Measurements from ENCODE around the gene ADAMTS8.

ADAMTS8 gene

GRCh38 chr11:130457623-130458409 lies 29.4 kb upstream of the ADAMTS8 start:
- Histone ChIP-seq H3K27ac (ENCODE audit: low read depth, low read length) (no peak overlapping the region), H3K4me1 (ENCODE audit: insufficient read depth, low read length) (no peaks in the 10 kb centered on the region), H3K36me3 (ENCODE audit: insufficient read depth, low read length) (no peaks in the 10 kb centered on the region), H3K9me3 (ENCODE audit: insufficient read depth, low read depth, low read length) (no peaks in the 10 kb centered on the region), H3K4me3 (ENCODE audit: low read length) (no peak overlapping the region), H3K9ac (ENCODE audit: low read depth, low read length) (no peak overlapping the region), H3K27me3 (ENCODE audit: insufficient read depth, low read length) (peaks cover 31% of the 10 kb centered on the region)
- 93% methylated on average over 20 of the region's 20 CpGs for WGBS

- H3K9me3 ChIP-seq (ENCODE audit: insufficient read depth, low read depth, low read length): no peaks in the 10 kb centered on the region
- peaks cover 45% of the 10 kb centered on the region for H3K27me3 ChIP-seq (ENCODE audit: insufficient read depth, low read length)
- no peak overlapping the region for H3K27ac ChIP-seq (ENCODE audit: low read depth, low read length)
- no peaks in the 10 kb centered on the region for H3K36me3 ChIP-seq (ENCODE audit: insufficient read depth, low read length)
- no peaks in the 10 kb centered on the region for H3K4me1 ChIP-seq (ENCODE audit: insufficient read depth, low read length)
- WGBS: 92% methylated on average over 3 of the region's 3 CpGs
- no peak overlapping the region for H3K9ac ChIP-seq (ENCODE audit: low read depth, low read length)
- no peak overlapping the region for H3K4me3 ChIP-seq (ENCODE audit: low read length)
These were observed 27.9 kb upstream of the ADAMTS8 start for GRCh38 chr11:130456286-130456685.

- Histone ChIP-seq H3K4me3 (ENCODE audit: low read length) (no peak overlapping the region), H3K36me3 (ENCODE audit: insufficient read depth, low read length) (no peaks in the 10 kb centered on the region), H3K9me3 (ENCODE audit: insufficient read depth, low read depth, low read length) (no peaks in the 10 kb centered on the region), H3K27ac (ENCODE audit: low read depth, low read length) (no peak overlapping the region), H3K4me1 (ENCODE audit: insufficient read depth, low read length) (no peaks in the 10 kb centered on the region), H3K9ac (ENCODE audit: low read depth, low read length) (no peak overlapping the region), H3K27me3 (ENCODE audit: insufficient read depth, low read length) (peaks cover 52% of the 10 kb centered on the region)
- WGBS: 90% methylated on average over 15 of the region's 15 CpGs
These were observed 27.2 kb upstream of the ADAMTS8 start for GRCh38 chr11:130455483-130456127.

- Histone ChIP-seq H3K27me3 (ENCODE audit: insufficient read depth, low read length) (peaks cover 62% of the 10 kb centered on the region), H3K4me1 (ENCODE audit: insufficient read depth, low read length) (no peaks in the 10 kb centered on the region), H3K9ac (ENCODE audit: low read depth, low read length) (no peak overlapping the region), H3K36me3 (ENCODE audit: insufficient read depth, low read length) (no peaks in the 10 kb centered on the region), H3K4me3 (ENCODE audit: low read length) (no peak overlapping the region), H3K27ac (ENCODE audit: low read depth, low read length) (no peak overlapping the region), H3K9me3 (ENCODE audit: insufficient read depth, low read depth, low read length) (no peaks in the 10 kb centered on the region)
- 76% methylated on average over 11 of the region's 12 CpGs for WGBS
These were observed 26.3 kb upstream of the ADAMTS8 start for GRCh38 chr11:130454491-130455252.

GRCh38 chr11:130452940-130453339 lies 24.5 kb upstream of the ADAMTS8 start:
- H3K9me3 ChIP-seq (ENCODE audit: insufficient read depth, low read depth, low read length): no peaks in the 10 kb centered on the region
- H3K36me3 ChIP-seq (ENCODE audit: insufficient read depth, low read length): no peaks in the 10 kb centered on the region
- no peak overlapping the region for H3K9ac ChIP-seq (ENCODE audit: low read depth, low read length)
- H3K27ac ChIP-seq (ENCODE audit: low read depth, low read length): no peak overlapping the region
- H3K4me1 ChIP-seq (ENCODE audit: insufficient read depth, low read length): no peaks in the 10 kb centered on the region
- 56% methylated on average over 3 of the region's 6 CpGs for WGBS
- peaks cover 78% of the 10 kb centered on the region for H3K27me3 ChIP-seq (ENCODE audit: insufficient read depth, low read length)
- H3K4me3 ChIP-seq (ENCODE audit: low read length): no peak overlapping the region

- Histone ChIP-seq H3K9ac (ENCODE audit: low read depth, low read length) (no peak overlapping the region), H3K27me3 (ENCODE audit: insufficient read depth, low read length) (peaks cover 84% of the 10 kb centered on the region), H3K9me3 (ENCODE audit: insufficient read depth, low read depth, low read length) (no peaks in the 10 kb centered on the region), H3K36me3 (ENCODE audit: insufficient read depth, low read length) (no peaks in the 10 kb centered on the region), H3K4me3 (ENCODE audit: low read length) (no peak overlapping the region), H3K4me1 (ENCODE audit: insufficient read depth, low read length) (no peaks in the 10 kb centered on the region), H3K27ac (ENCODE audit: low read depth, low read length) (no peak overlapping the region)
- 93% methylated on average over 7 of the region's 9 CpGs for WGBS
These were observed 23.8 kb upstream of the ADAMTS8 start for GRCh38 chr11:130452176-130452575.

GRCh38 chr11:130451231-130452019 lies 23.0 kb upstream of the ADAMTS8 start:
- Histone ChIP-seq H3K4me1 (ENCODE audit: insufficient read depth, low read length) (no peaks in the 10 kb centered on the region), H3K36me3 (ENCODE audit: insufficient read depth, low read length) (no peaks in the 10 kb centered on the region), H3K27ac (ENCODE audit: low read depth, low read length) (no peak overlapping the region), H3K9me3 (ENCODE audit: insufficient read depth, low read depth, low read length) (no peaks in the 10 kb centered on the region), H3K27me3 (ENCODE audit: insufficient read depth, low read length) (peaks cover 92% of the 10 kb centered on the region), H3K9ac (ENCODE audit: low read depth, low read length) (no peak overlapping the region), H3K4me3 (ENCODE audit: low read length) (no peak overlapping the region)
- WGBS: 61% methylated on average over 6 of the region's 6 CpGs

GRCh38 chr11:130449996-130450769 lies 21.8 kb upstream of the ADAMTS8 start:
- WGBS: 18% methylated on average over 34 of the region's 34 CpGs
- Histone ChIP-seq H3K9me3 (ENCODE audit: insufficient read depth, low read depth, low read length) (no peaks in the 10 kb centered on the region), H3K27ac (ENCODE audit: low read depth, low read length) (no peak overlapping the region), H3K9ac (ENCODE audit: low read depth, low read length) (no peak overlapping the region), H3K4me1 (ENCODE audit: insufficient read depth, low read length) (no peaks in the 10 kb centered on the region), H3K36me3 (ENCODE audit: insufficient read depth, low read length) (no peaks in the 10 kb centered on the region), H3K27me3 (ENCODE audit: insufficient read depth, low read length) (peaks cover 92% of the 10 kb centered on the region), H3K4me3 (ENCODE audit: low read length) (peak overlapping the region; percentile 59)

- no peaks in the 10 kb centered on the region for H3K9me3 ChIP-seq (ENCODE audit: insufficient read depth, low read depth, low read length)
- no peaks in the 10 kb centered on the region for H3K36me3 ChIP-seq (ENCODE audit: insufficient read depth, low read length)
- peaks cover 85% of the 10 kb centered on the region for H3K27me3 ChIP-seq (ENCODE audit: insufficient read depth, low read length)
- H3K27ac ChIP-seq (ENCODE audit: low read depth, low read length): no peak overlapping the region
- no peak overlapping the region for H3K9ac ChIP-seq (ENCODE audit: low read depth, low read length)
- no peaks in the 10 kb centered on the region for H3K4me1 ChIP-seq (ENCODE audit: insufficient read depth, low read length)
- 2% methylated on average over 64 of the region's 64 CpGs for WGBS
- peak overlapping the region; percentile 59 for H3K4me3 ChIP-seq (ENCODE audit: low read length)
These were observed 21.0 kb upstream of the ADAMTS8 start for GRCh38 chr11:130449310-130449990.

Data from HUES64 (cell line).